GM18868 (cell line): Measurements from ENCODE around the gene MAIP1.
A peak's percentile ranks its signal among the peaks of the same experiment; 100 is the strongest.

Experiments
- ATAC-seq: cut with Tn5 transposase; IDR thresholded peaks from one replicate; pipeline ENCODE4 v1.9.1; 2021; ENCODE audit warnings: mild to moderate bottlenecking, moderate library complexity; ENCODE audit not compliant: unreplicated experiment

Gene MAIP1

DNA sequence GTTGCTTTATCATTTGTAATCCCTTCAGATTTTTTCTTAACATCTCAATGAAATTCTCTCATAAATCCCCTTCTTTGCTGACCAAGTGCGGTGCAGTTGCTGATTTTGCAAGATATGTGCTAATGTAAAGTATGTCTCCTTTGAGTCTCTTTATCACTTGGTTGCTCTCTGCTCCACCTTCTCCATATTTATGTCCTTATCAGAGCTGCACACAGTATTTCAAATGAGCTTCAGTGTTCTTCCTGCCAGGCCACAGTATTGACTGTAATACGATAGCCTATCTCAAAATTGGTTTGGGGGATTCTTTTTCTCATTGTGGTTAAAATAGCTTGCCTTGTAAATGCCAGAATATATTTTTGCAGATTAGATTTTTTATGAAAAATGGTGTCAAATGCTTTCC lies 32.2 kb downstream of the MAIP1 start:
- no peak for ATAC-seq

- ATAC-seq, result peak; percentile 45
These were observed 32.8 kb downstream of the MAIP1 start for GRCh38 chr2:199988151-199988550.

DNA sequence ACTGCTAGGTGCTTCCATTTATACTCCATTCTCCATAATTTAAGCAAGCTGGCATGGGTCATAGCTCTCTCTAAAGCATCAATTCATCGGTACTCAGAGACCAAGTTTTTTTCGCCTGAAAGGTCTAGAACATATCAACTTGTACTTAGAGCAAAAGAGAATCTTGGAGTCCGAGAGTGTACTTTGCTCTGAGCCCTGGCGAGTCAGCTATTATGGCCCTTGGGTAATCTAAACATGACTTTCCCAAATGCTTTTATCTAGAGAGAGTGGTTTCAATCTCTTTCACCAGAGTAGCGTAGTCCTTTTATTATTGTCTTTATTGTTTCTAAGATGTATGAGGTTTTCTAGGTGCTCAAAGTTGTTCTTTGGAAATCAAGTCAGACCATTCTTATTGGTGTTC lies 34.4 kb downstream of the MAIP1 start:
- no peak for ATAC-seq

DNA sequence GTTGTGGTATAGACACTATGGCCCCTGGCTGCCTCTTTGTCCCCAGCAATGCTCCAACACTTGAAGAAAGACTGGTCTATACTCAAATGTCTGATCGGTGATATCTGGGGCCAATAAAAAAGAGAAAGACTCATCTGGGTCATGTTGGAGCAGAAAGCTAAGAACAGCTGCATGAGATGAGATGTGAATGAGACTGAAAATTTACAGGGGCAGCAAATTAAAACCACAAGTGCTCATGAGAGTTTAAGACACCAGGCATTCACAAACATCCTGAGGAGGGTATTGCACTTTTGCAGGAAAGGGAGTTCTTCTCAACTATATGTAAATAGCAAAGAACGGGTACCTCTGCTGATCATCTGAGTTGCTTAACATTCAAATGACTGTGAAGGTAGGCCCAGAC lies 36.3 kb downstream of the MAIP1 start:
- ATAC-seq, result no peak

GRCh38 chr2:199992296-199992695 lies 36.9 kb downstream of the MAIP1 start:
- ATAC-seq, result no peak

GRCh38 chr2:199994371-199994770 lies 39.0 kb downstream of the MAIP1 start:
- ATAC-seq, result no peak

GRCh38 chr2:199994896-199995295 lies 39.5 kb downstream of the MAIP1 start:
- ATAC-seq, result no peak

- no peak for ATAC-seq
These were observed 41.9 kb downstream of the MAIP1 start for GRCh38 chr2:199997296-199997695.

DNA sequence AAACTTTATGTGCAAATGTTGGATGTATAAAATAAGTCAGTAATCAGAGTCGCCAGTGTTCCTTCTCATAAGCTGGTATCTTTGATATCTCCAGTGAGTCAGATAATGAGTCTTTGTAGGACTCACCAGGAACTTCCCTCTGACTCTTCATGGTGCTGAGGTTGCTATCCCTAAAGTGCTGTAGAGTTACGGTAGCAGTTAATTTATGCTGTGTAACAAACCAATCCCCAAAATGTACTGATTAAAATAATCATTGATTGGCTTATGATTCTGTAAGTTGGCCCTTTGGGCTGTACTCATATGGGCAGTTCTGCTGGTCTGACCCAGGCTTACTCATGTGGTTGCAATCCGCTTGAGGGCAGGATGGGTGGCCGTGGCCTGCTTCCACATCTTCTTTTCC lies 43.8 kb downstream of the MAIP1 start:
- ATAC-seq, result no peak

DNA sequence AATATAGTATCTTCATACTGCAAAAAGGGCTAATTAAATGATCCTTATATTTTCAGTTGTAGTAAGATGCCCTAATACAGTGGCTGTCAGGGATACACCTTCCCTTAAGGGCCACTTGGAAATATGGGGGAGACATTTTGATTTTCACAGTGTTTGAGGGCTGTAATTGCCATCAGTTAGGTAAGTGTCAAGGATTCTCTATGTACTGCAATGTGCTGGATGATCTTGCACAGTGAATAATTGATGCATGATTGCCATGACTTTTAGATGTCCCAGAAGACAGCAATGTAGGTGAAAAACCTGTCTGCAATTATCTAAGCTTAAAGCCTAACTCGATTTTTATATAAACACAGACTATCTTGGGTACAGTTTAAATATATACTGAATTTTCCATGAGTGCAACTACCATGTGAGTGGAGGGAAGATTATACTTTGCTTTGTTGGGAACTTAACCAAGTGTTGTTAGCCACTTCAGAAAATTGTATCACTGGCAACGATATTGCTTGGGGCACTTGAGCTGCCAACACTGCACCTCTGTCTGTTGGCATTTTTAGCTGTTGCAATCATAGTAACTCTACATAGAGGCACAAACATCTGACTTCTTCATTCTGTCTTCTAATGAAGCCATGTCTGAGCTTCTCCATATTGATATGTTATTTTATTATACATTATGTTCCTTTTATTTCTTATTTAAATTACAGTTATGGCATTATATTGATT lies 45.2 kb downstream of the MAIP1 start:
- ATAC-seq, result no peak

DNA sequence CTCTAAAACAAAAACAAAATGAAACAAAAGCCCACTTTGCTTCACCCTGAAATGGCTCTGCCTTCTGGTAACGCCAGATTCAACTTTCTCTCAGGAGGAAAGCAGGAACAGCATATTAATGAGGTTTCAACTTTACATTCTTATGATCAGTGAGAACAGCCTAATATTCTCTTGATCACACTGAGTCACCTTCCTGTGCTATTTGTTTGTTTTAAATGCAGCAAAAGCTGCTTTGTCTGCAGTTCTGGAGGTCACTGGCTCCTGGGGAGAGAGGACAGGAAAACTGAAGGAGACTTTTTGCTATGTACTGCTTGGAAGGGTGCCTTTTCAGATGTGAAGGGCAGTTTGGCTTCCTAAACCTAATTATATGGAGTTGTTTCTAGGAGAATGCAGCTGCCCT lies 48.1 kb downstream of the MAIP1 start:
- no peak for ATAC-seq

GRCh38 chr2:200005675-200006074 lies 50.3 kb downstream of the MAIP1 start:
- no peak for ATAC-seq

GRCh38 chr2:200007306-200007705 lies 51.9 kb downstream of the MAIP1 start:
- ATAC-seq, result no peak

GRCh38 chr2:200012401-200012800 lies 57.0 kb downstream of the MAIP1 start:
- no peak for ATAC-seq
